SU-DHL-6 (cell line): ENCODE measurements around the gene SFPQ.

Source experiments
- EZH2phosphoT487 ChIP-seq: fragments of 200-600 bp; sonication (generic), shearing (Covaris generic); conservative IDR thresholded peaks from 2 replicates; pipeline ENCODE4 v1.6.1; 2018; ENCODE audit warnings: mild to moderate bottlenecking, antibody characterized with exemption, low read length, moderate library complexity, mixed read lengths
- TF ChIP-seq, protein P1 (sequence below): fragments of 200-600 bp; sonication (generic); IDR thresholded peaks from one replicate; pipeline ENCODE4 v1.5.1; 2017; ENCODE audit warnings: antibody characterized with exemption, mild to moderate bottlenecking, low read length, moderate library complexity; ENCODE audit not compliant: insufficient read depth, poor library complexity, severe bottlenecking

DNA sequence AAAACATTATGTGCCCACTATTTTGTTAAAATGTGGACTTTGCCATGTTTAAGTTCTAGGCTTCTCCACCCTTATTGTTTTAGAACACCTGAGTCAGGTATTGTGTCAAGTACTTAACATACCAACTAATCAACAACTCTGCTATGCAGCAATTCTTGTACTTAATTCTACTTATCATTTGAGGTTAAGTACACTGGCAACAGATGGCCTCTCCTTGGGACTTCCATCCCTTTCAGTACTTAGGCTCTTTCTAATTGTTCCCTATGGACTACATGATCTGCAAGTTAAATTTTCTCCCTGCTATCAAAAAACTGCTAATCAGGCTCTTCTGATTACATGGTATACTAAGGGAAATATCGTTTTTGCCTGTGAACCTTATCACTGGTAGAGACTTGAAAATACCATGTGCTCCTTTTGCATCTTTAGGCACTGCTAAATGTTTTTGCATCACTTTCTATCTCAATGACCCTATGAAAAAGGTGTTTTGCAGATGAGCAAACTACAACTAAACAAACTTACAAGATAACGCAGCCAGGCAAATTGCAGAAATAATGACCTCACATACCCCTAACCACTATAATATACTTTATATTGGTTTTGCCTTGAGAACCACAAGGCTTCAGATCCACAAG, 18.9 kb downstream of the SFPQ start:
- TF ChIP-seq, protein P1, sequence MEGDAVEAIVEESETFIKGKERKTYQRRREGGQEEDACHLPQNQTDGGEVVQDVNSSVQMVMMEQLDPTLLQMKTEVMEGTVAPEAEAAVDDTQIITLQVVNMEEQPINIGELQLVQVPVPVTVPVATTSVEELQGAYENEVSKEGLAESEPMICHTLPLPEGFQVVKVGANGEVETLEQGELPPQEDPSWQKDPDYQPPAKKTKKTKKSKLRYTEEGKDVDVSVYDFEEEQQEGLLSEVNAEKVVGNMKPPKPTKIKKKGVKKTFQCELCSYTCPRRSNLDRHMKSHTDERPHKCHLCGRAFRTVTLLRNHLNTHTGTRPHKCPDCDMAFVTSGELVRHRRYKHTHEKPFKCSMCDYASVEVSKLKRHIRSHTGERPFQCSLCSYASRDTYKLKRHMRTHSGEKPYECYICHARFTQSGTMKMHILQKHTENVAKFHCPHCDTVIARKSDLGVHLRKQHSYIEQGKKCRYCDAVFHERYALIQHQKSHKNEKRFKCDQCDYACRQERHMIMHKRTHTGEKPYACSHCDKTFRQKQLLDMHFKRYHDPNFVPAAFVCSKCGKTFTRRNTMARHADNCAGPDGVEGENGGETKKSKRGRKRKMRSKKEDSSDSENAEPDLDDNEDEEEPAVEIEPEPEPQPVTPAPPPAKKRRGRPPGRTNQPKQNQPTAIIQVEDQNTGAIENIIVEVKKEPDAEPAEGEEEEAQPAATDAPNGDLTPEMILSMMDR, result no peak
- no peak for TF ChIP-seq EZH2phosphoT487
